HG03097 (cell line): Measurements from ENCODE around the gene KLHL26.

Source experiments
- ATAC-seq: cut with Tn5 transposase; IDR thresholded peaks from one replicate; pipeline ENCODE4 v1.9.1; 2021; ENCODE audit not compliant: unreplicated experiment, low FRiP score

Gene KLHL26

DNA sequence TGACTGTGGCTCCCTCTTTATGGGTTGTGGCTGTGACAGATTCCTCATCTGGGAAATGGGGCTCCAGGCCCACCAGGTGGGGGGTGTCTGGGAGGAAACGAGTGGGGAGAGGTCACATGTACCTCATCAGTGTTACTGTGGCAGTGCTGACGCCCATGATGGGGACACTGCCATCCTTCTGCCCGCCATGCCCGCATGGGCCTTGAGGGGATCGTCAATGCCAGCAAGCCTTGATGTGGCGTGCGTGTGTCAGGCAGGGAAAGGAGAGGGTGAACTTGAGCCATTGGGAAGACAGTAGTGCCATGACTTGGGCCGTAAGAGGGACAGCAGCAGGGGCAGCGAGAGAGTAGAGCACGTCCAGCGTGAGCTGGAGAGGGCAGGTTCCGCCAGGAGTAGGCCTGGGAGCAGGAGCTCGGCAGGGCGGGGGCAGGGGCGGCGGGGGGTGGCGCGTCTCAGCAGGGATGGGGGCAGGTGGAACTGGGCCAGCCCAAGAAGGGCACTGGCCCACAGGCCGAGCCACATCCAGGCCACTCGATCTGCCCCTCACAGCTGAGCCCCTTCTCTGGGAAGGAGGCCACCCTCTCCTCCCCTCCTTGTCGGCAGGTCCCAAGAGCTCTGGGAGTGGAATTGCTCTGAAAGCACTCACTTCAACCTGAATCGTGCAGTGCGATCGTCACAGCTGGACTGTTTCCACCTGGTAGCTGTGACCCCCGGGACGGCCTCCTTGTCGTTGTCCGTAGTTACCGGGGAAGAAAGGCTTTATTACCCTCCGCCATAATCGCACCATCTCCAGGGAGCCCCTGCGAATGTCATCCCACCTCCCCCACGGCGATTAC lies 9.9 kb downstream of the KLHL26 start:
- no peak for ATAC-seq

DNA sequence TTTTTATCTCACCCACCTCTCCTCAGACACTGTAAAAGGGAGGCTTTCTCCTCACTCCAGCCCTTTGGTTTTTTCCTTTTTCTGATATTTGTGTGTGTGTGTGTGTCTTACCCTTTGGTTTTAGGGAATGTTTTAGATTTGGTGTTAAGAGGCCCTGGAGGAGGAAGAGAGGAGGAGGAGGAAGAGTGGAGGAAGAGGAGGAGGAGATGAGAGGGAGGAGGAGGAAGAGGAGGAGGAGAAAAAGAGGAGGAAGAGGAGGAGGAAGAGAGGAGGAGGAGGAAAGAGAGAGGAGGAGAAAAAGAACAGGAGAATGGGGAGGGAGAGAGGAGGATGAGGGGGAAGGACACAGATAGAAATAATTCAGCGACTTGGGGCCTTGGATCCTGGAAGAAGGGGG lies 10.5 kb downstream of the KLHL26 start:
- ATAC-seq = no peak

DNA sequence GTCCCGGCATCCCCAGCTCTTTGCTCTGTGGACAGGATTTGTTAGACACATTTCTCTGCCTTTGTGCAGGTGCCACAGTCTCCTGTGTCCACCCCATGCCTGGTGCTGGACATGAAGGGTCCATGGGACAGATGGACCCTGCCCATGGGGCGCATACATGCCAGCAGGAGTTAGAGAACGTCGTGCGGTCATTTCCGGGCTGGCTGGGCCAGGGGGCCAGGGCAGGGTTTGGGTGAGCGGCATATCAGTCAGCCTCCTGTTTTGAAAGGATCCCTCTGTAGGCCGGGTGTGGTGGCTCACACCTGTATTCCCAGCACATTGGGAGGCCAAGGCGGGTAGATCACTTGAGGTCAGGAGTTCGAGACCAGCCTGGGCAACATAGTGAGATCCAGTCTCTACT lies 11.0 kb downstream of the KLHL26 start:
- no peak for ATAC-seq

DNA sequence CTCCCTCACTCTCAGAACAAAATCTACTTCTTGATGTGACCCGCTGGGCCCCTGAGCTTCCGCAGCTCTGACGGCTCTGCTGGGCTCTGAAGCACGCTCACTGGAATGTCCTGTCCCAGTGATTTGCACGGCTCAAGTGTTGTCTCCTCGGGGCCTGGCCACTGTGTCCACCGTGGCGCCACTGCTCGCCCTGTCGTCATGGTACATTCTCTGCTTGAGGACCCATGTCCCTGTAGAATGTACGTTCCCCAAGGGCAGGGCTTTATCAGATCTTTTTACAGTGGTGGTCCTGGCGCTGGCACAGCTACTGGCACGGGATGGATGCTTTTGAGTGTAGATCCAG lies 12.1 kb downstream of the KLHL26 start:
- no peak for ATAC-seq

DNA sequence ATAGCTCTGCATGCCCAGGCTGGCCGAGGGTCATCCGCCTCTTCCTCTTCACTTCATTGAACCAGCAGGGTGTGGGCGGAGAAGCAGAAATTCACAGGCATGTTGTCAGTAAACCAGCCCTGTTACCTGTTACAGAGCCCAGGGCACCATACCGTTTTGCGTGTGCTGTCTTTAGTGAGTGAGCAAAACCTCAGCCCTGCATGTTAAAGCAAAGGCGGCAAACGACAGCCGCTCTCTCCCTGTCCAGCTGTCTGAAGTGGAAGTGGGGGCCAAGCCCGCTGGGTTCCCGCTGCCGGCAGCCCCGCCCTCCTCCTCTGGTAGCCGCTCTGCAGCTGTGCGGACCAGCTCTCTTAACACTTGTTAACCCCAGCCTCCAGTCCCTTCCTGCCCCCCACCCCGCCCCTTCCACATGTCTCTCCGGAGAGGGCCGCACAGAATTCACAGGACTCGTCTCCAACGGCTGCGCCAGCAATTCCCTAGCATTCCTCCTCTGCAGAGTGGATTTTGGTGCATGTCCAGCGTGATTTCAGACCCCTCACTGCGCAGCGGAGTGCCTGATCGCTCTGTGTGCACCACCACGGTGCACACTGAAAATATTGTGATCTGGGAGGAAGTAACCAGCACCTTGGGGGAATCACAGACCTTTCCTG lies 12.7 kb downstream of the KLHL26 start:
- no peak for ATAC-seq

DNA sequence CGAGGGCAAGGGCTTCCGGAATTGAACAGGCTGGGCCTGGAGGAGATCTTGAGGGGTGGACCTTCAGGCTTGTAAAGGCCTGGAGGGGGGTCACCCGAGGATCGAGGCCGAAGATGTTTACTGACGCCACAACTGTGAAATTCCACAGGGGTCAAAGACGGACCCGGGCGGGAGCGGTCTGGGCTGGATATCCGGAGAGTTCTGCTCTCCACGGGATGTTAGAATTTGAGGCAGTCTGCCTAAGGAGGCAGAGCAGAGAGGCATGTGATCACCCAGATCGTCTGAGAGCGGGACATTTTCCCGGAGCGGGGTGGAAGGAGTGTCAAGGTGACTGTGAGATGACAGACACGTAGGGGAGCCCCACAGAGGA lies 13.2 kb downstream of the KLHL26 start:
- ATAC-seq = no peak

DNA sequence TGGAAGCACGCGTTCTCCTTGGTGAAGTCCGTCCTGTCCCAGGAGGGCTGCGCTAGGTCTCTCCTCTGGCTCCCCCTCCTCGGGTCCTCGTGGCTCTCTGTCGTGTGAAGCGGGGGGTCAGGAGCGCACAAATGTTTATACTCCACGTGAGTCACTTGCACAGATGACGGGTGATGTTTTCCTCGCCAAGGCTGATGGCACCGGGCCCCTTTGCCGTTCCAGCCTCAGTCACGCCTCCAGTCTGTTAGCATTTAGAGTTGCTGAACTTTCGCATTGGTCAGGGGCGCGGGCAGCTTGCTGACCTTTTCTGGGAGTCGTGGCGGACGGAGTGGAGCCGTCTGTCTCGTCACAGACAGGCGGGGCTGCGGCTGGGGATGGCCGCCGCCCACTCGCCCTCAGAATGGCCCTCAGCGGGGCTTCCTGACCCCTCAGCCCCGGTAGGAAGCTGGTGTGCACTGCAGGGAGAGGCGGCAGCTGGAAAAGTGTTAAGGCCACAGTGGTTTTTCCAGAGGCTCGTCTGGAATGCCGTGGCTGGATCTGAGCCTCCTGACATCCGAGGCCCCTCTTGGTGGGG lies 13.7 kb downstream of the KLHL26 start:
- no peak for ATAC-seq

DNA sequence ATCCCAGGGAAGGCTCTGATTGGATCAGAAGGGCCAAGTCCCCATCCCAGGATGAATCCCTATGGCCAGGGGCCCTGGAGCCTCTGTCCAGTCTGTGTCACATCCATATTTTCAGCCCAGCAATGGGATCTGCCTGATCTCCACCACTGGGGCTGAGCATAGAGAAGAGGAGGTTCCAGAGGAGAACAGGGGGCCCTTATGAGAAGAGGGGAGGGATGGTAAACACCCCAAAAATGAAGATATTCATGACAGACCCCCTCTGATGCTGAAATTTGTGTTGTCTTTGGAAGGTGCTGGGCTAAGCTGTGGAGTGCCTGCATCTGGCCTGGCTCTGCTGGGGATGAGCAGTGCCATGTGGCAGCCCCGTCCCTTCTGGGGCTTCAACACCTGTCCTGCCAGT lies 14.5 kb downstream of the KLHL26 start:
- ATAC-seq = no peak

DNA sequence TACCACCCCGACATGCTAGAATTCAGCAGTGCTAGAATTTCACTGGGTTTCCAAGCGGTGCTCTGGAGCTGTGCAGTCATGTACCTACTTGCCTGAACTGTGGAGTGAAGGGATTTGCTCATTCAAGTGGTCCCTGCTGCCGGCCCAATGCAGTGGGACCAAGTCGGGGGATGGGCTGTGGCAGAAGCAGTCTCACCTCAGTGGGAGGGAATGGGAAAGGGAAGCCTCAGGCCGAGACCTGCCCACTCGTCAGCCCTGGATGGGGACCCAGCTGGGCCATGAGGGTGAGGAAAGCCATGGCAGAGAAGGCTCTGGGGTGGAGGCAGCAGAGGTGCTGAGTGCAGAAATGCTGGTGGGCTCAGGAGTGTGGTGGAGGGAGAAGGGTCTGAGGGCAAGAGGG lies 14.9 kb downstream of the KLHL26 start:
- no peak for ATAC-seq

DNA sequence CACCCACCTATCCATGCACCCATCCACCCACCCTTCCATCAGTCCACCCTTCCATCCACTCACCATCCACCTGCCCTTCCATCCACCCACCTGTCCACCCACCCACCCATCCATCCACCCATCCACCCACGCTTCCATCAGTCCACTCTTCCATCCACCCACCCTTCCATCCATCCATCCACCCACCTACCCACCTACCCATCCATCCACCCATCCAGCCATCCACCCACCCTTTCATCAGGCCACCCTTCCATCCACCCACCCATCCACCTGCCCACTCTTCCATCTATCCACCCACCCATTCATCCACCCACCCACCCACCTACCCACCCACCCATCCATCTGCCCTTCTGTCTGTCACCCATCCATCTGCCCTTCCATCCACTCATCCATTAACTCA lies 17.0 kb downstream of the KLHL26 start:
- no peak for ATAC-seq

DNA sequence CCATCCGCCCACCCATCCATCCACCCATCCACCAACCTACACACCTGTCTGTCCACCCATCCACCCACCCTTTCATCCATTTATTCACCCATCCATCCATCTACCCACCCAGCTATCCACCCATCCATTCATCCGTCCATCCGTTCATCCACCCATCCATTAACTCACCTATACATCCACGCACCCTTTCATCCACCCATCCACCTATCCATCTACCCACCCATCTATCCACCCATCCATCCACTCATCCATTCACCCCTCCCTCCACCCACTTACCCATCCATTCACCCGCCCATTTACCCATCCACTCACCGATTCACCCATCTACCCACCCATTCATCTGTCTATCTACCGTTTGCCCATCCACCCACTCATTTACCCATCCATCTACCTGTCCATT lies 17.6 kb downstream of the KLHL26 start:
- no peak for ATAC-seq

DNA sequence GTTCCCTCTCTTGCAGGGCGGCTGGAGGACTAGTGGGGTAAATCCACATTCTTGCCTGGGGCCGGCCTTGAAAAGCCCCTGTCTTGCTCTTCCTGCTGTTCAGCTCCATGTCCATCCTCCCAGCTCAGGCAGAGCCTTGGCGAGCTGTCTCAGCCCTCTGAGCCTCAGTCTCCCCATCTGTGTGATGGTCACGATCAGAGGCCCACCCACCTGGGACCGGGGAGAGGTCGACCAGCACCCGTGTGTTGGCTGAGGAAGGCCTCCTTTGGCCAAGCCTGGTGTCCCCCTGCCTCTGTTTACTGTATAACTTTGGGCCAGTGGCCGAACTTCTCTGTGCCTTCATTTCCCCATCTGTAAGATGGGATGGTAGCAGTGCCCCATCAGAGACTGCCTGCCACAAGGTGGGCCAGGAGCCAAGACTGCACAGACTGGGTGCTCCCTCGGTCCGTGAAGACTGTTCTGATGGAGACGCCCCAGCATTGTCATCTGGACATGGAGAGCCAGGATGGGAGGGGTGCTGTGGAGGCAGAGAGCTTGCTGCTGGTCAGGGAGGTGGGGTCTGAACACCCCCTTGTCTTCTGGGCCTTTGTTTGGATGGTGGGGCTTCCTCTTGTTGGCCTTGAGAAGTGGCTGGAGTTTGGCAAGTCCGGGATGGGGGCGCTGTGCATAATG lies 18.5 kb downstream of the KLHL26 start:
- ATAC-seq = no peak

DNA sequence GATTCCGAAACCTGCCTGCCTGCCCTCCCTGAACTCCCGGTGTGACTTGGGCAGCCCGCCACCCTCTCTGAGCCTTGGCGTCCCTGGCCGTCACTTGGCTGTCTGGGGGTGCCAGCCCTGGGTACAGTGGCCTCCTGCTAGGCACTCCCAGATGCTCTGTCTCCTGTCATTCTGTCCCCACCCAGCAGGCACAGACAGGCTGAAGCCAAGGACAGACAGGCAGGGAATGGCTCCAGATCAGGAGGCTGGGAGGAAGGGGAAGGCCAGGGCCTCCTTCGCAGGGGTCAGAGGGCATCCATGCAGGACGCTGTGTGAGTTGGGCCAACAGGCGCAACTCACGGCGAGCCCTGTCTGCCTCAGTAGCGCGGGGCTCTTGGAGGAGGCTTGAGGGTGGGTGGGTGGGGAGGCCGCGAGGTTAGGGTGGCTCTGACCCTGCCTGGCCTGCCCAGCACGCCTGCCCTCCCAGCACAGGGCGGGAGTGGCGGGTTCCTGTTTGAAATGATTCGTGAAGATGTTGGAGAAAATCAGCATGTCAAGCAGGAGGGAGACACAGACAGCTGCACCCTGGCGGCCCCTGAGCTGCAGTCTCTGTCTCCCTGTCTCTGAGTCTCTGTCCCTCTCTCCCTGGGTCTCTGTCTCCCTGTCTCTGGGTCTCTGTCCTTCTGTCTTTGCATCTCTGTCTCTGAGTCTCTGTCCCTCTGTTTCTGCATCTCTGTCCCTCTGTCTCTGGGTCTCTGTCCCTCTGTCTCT lies 19.7 kb downstream of the KLHL26 start:
- ATAC-seq = no peak

DNA sequence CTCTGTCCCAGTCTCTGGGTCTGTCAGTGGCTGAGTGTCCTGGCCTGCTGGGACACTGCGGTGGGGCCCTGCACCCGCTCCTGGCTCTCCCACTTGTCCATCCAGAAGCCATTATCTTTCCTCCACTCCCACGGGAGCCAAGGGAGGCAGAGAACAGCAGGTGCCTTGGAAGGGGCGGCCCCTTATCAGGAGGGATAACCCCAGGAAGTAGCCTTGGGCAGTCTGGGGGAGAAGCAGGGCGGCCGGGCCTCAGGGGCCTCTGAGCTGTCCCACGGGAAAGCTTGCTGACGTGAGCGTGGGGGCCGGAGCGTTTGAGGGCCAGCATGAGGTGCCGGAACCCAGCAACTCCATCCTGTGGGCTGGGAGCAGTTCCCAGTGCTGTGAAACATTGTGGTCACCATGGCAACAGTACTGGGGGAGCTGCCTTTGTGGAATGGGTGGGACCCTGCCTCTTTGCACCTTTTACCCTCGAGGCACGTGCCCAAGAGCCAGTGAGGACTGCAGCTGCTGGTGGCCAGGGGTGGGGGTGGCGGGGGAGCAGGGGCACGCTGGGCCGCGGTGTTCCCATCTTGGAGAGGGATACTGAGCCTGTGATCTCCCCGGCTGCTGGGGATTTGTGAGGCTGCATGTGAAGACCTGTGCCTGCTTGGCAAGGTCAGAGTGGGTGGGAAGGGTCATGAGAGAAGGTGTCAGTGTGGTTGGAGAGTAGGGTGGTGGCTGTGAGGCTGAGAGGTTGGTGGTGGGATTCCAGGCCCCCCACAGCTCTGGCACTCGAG lies 20.9 kb downstream of the KLHL26 start:
- no peak for ATAC-seq

DNA sequence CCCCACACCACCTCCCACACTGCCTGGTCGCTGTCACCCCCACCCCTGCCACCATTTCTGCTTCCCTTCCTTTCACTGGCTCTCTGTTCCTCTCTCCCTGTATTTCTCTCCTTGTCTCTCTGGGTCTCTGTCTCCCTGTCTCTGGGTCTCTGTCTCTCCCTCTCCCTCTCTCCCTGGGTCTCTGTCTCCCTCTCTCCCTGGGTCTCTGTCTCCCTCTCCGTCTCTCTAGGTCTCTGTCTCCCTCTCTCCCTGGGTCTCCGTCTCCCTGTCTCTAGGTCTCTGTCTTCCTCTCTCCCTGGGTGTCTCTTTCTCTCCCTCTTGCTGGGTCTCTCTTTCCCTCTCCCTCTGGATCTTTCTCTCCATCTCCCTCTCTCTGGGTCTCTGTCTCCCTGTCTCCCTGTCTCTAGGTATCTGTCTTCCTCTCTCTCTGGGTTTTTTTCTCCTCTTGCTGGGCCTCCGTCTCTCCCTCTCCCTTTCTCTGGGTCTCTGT lies 21.6 kb downstream of the KLHL26 start:
- ATAC-seq = no peak

DNA sequence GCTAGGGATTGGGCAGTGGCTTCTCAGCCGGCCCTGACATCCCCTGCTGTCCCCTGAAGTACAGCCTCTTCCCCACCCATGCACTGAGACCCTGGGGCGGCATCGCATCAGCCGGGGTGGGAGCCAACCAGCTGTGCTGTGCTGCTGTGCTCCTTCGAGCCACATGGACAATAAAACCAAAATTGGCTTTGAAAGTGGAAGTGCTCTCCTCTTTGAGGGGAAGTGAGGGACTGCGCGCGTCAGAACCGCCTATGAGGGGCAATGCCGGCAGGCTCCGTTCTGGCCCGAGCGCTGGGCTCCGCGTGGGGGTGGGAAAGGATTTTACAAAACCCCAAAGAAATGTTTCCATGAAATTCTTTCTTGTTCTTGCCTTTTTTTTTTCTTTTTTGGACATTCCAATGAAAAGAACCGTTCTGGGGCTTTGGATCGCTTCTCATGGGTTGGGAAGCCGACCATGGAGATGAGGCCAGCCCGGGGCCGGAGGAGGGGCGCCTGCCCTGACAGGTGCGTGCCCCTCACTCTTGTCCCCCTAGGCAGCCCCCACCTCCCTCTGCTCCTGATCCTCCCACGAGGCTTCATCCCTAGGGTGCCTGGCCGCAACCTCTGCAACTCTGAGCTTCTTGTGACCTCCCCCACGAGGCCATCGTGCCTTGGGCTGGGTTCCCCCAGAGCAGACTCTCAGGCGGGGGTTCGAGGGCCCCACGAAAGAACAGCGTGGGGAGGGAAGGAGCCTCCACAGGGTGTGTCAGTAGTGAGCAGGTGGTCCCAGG lies 22.6 kb downstream of the KLHL26 start:
- ATAC-seq = no peak

DNA sequence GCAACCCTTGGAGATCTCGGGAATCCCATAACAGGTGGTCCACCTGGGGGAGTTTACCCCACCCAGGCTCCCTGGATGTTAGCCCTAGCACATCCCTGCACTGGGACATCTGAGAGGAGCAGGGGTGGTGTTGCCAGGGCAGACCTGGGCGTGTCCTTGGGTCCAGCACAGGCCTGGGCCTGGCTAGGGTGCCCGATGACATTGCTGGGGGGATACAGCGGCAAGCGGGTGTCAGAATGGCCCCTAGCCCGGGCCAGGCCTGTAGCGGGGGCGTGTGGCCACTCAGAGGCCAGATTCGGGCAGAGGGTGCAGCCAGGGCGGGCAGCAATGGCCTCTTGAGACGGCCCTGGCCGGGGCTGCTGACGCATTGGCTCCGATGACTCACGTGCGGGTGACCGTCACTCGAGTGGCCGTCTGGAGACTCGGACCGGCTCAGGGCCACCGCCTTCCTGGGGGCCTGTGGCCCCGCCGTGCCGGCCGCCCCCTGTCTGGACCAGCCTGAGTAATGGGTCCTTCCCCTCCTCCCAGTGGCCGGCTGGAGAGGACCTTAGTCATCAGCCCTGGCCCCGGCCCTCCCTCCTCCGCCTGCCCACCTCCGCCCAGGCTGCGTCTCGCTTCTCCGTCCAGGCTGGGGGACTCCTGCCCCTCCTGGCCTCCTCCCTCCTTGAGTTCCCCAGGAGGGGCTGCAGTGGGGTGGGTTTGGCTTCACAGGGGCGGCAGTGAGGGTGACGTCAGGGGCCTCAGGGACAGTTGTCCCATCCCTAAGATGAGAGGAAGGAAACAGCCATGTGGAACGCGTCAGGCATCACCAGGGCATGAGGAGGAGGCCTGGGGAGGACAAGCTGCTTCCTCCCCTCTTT lies 23.5 kb downstream of the KLHL26 start:
- ATAC-seq = no peak

DNA sequence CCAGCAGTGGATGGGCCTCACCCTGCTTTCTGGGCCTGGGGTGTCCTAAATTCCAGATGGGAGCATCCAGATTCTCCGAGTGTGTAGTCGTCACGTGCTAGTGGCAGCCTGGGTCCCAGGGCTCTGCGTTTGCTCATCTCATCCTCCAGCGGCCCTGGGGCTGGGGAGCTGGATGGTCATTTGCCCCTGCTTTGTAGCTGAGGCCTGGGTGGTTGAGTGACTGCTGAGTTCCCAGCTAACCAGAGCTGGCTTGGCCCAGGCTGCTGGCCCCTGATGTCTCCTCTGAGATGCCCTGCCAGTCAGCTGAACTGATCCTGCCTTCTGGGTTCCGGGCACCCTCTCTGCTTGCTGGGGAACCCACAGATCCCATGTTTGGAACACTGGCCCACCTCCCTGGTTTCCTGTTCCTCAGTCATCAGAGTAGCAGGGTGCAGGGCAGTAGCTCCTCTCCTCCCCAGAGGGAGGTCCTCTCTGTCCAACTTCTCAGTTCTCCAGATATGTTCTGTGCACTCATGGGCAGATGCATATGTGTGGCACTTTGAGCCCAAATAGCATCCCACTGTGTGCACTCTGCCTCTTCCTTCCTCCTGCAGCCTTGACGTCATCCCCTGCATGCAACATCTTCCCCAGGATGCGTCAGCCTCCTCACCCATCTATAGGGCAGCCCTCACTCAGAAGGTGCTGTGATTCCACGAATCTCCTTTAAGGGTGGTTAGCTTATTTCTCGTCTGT lies 24.3 kb downstream of the KLHL26 start:
- ATAC-seq = no peak
